ENCODE results near the gene STARD7.

Gene STARD7

DNA sequence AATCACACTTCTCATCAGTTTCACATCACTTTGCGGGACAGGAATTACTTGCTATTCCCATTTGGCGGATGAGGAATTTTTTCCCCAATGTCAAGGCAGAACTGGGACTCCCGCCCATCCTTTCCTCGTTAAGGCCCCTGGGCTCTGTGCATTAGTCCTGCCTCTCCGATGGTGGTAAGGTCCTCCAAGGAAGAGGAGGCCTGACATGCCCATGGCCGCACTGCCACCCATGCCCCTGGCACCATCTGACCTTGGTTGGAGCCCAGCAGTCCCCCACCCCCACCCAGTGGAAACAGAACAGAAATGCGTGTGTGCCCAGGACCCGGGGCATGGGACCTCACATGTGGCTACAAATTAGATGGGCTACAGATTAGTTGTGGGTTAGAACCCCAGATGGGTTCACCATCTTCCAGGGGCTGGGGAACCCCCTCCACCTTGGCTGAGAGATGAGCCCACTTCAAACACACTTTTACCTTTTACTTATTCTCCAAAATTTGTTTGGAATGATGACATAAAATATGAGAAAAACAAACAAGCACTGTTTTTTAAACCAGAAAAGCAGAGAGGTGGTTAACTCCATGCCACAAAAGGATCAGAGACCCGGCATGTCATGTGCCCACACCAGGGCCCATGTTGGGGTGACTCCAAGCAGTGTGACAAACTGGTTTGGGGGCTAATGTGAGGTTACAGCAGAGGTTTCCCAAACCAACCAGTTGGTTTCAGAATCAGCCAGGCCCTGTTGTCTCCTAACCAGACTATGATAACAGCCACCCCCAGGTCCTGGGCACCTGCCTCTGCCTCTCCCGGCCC, 52.4 kb downstream of the STARD7 start:
- DNase-seq (ENCODE audit: low read depth), result no peak
- TF ChIP-seq, protein P1, sequence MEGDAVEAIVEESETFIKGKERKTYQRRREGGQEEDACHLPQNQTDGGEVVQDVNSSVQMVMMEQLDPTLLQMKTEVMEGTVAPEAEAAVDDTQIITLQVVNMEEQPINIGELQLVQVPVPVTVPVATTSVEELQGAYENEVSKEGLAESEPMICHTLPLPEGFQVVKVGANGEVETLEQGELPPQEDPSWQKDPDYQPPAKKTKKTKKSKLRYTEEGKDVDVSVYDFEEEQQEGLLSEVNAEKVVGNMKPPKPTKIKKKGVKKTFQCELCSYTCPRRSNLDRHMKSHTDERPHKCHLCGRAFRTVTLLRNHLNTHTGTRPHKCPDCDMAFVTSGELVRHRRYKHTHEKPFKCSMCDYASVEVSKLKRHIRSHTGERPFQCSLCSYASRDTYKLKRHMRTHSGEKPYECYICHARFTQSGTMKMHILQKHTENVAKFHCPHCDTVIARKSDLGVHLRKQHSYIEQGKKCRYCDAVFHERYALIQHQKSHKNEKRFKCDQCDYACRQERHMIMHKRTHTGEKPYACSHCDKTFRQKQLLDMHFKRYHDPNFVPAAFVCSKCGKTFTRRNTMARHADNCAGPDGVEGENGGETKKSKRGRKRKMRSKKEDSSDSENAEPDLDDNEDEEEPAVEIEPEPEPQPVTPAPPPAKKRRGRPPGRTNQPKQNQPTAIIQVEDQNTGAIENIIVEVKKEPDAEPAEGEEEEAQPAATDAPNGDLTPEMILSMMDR (IDR thresholded peaks at IDR 0.05; ENCODE audit: control insufficient read depth, insufficient read depth, low read depth, low read length, missing control alignments), result no peak
- H3K4me3 ChIP-seq (ENCODE audit: control insufficient read depth, low read depth, low read length), result no peak overlapping the region

DNA sequence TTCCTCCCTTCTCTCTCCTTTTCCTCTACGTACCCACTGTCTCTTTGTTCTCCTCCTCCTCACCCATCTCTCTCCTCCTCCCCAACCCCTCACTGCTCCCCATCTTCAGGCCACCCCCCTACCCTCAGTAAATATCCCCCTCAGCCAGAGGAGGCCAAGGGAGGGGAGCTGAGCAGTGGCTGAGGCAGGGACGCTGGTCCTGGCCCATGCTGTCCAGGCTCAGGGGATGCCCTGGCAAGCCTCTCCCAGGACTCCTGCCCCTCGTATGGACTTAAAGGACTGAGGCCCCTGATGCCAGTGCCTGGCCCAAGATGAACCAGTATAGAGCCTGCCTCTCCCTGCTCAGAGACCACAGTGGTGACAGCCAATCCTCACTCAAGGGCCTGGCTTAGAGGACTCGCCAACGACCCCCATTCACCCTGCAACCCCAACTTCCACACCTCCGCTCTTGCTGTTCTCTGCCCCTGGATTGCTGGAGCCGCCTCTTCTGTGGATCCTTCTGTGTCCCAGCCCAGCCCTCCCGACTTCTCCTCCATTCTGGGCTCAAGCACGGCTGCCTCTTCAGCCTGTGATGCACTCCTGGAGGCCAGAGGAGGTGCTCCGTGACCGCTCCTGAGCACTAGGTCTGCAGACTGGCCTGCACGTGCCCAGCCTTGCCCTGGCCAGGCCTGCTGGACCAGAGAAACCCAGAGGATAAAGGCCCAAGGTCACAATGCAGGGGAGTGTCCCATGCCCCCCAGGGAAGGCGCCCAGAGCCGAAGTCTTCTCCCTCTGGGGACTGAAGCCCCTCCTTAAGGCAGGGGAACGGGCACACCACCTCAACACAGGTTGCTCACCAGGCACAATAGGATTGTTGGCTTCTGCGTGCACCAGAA, 53.9 kb downstream of the STARD7 start:
- no peak overlapping the region for H3K4me3 ChIP-seq (ENCODE audit: control insufficient read depth, low read depth, low read length)
- no peak for DNase-seq (ENCODE audit: low read depth)
- TF ChIP-seq, protein P1 (IDR thresholded peaks at IDR 0.05; ENCODE audit: control insufficient read depth, insufficient read depth, low read depth, low read length, missing control alignments), result no peak

DNA sequence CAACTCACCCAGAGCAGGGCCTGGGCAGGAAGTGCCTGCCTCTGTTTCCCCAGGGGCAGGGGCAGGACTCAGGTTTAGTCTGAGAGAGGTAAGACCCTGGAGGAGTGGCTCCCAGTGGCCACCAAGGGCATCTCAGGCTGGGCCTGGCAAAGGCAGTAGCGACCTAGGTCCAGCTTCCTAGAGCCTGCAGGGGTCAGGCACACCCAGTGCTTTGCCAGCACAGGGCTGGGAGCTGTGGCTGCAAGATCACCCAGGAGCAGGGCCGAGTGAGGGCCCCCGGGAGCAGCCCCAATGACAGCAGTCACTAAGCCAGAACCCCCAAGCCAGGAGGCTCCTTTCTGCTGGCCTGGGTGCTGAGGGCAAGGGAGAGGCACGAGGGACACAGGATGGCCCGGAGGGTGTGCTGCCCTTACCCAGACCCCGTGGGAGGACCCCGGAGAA, 54.6 kb downstream of the STARD7 start:
- TF ChIP-seq, protein P1 (IDR thresholded peaks at IDR 0.05; ENCODE audit: control insufficient read depth, insufficient read depth, low read depth, low read length, missing control alignments), result no peak
- no peak for DNase-seq (ENCODE audit: low read depth)
- no peak overlapping the region for H3K4me3 ChIP-seq (ENCODE audit: control insufficient read depth, low read depth, low read length)

DNA sequence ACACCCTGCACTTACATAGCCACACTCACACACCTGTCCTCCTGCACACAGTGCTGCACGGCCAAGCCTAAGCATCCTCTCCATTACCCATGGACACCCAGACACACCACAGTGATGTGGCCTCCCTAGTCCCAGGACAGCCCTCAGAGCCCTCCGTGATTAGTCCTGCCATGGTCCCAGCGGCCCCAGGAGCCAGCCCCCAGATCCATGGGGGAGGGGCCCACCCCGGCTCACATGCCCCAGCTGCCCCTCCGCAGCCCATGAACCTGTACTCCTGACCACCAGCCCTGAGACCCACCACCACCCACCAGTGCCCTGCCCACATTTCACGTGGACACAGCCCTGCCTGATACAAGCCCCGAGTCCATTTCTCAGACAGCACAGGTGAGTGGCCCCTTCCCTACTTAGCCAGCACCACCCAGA, 55.3 kb downstream of the STARD7 start:
- TF ChIP-seq, protein P1 (IDR thresholded peaks at IDR 0.05; ENCODE audit: control insufficient read depth, insufficient read depth, low read depth, low read length, missing control alignments), result no peak
- no peak for DNase-seq (ENCODE audit: low read depth)
- no peak overlapping the region for H3K4me3 ChIP-seq (ENCODE audit: control insufficient read depth, low read depth, low read length)

DNA sequence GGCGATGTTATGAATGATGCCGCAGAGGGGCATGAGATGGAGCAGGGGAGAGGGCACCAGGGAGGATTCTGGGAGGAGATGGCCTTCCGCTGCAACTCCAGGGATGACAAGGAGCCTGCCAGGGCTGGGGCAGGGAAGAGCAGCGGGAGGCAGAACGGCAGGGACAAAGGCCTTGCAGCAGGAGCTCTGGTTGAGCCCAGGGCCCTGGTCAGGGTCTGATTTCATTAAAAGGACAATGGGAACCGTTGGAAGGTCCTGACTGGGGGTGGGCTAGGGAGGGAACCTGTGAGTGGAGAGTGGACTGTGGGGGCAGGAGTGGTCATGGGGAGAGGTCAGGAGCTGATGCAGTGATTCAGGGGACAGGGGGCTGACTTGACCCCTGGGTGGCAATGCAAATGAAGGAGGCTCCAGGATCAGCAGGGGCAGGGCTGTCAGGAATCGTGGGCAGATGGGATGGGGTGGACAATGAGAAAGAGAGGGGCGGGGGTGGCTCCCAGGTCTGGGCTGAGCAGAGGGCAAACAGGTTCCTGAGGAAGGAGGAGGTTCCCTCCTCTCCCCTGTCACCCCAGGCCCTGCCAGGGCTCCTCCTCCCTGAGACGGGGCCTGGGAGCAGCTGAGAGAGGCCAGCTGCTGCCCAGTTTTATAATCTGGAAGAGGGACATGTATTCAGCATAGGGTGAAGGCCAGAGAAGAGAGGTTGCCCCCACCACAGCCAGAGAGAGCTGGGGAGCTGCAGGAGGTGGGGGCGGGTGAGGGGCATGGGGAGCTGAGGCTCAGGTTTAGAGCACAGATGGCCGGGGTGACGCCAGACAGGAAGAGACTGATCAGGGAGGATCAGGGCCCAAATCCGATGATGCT, 56.1 kb downstream of the STARD7 start:
- no peak overlapping the region for H3K4me3 ChIP-seq (ENCODE audit: control insufficient read depth, low read depth, low read length)
- DNase-seq (ENCODE audit: low read depth), result no peak
- TF ChIP-seq, protein P1 (IDR thresholded peaks at IDR 0.05; ENCODE audit: control insufficient read depth, insufficient read depth, low read depth, low read length, missing control alignments), result no peak

All from AG09309 (cell line).